GM20000 (cell line): Measurements from ENCODE around the gene RIMS1.

ENCODE experiments used
- DNase-seq: peaks from one replicate; pipeline ENCODE4 v3.0.0; 2012; ENCODE audit warnings: low spot score
- TF ChIP-seq, protein P1 (sequence below): IDR thresholded peaks from 2 replicates; pipeline ENCODE4 v1.5.1; 2012; ENCODE audit warnings: mild to moderate bottlenecking, control low read depth; ENCODE audit errors: extremely low read depth, missing control alignments

The RIMS1 gene

DNA sequence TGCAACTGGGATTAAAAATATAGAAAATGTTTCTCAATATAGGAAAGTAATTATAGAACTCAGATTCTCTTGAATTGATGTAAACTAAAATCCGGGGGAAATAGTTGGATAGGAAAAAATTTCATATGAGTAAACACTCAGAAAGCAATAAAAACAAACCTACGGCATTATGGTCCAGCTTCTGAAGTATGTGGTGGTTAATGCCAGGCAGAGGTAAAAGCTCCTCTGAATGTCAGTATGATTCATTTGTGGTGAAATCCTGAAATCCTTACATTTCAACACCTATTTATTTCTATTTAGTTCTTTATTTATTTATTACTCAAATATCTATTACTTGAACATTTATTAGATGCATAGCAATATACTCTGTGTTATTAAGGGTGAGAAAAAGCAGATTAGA lies 145.1 kb downstream of the RIMS1 start:
- DNase-seq, result no peak
- TF ChIP-seq, protein P1, sequence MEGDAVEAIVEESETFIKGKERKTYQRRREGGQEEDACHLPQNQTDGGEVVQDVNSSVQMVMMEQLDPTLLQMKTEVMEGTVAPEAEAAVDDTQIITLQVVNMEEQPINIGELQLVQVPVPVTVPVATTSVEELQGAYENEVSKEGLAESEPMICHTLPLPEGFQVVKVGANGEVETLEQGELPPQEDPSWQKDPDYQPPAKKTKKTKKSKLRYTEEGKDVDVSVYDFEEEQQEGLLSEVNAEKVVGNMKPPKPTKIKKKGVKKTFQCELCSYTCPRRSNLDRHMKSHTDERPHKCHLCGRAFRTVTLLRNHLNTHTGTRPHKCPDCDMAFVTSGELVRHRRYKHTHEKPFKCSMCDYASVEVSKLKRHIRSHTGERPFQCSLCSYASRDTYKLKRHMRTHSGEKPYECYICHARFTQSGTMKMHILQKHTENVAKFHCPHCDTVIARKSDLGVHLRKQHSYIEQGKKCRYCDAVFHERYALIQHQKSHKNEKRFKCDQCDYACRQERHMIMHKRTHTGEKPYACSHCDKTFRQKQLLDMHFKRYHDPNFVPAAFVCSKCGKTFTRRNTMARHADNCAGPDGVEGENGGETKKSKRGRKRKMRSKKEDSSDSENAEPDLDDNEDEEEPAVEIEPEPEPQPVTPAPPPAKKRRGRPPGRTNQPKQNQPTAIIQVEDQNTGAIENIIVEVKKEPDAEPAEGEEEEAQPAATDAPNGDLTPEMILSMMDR, result no peak

DNA sequence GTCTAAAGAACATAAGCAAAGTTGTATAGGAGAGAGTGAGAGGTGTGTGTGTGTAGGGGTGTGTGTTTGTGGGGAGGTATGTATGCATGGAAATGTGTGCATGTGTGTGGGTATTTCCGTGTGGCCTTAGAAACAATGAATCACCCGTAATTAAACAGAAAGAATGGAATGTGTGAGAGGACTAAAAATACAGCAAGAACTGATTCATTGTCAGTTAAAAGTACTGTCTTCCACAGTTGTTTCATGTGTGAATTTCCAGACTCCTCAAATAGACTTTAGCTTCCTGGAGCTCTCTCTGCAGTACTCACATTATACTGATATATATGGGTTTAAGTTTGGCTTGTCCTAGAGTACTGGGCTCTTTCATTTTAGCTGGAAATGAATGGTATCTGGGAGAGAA lies 145.7 kb downstream of the RIMS1 start:
- DNase-seq, result no peak
- TF ChIP-seq, protein P1, result no peak

DNA sequence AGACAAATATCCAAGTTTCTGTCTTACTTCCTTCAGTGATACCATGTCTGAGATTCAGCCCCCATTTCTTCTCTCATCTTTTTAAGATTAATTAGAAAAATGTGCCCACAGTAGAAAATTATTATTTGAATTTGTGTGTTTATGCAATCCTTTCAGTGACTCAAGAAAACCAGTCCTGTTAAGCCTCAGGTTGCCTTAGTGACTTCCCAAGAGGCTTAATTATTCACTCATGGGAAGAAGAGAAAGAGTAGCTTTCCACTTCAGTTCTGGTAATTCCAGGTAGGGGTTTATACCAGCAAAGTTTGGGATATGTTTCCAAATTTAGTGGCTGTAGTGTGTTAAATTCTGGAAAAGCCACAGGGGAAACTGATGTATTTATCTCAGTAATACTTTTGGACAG lies 149.1 kb downstream of the RIMS1 start:
- no peak for DNase-seq
- TF ChIP-seq, protein P1, result no peak

DNA sequence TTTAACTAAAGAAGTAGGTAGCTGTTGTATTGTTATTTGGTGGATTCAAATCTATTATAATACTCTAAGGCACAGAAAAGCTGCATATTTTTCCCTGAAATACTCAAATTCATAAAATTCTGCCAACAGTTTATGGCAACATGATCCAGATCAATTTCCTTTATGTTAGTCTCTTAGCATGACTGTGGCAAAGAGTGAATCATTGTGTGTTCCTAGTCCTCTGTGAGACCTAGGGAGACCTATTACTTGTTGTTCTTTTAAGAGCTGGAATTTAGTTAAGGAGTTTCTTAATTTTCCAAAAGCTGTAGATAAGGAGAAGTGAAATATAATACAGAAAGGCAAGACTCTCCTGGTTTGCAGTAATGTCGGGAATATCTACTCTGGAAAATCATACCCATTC lies 149.6 kb downstream of the RIMS1 start:
- TF ChIP-seq, protein P1, result no peak
- no peak for DNase-seq

DNA sequence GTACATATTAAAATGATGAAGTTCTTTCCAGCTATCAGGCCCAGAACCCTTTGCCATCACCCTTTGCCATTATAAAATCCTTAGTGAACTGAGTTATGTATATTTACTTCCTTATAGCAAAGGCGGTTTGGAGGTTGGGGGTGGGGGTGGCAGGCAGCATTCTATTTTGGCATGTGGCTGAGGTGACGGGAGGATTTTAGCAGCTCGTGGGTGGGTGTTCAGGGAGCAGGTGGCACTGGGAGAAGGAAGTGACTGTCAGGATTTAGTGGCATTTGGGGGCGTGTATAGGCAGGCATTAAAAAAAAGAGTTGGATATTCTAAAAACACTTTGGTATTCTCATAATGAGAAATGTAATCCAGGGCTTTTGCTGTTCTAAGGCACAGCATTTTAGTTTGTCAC lies 150.7 kb downstream of the RIMS1 start:
- TF ChIP-seq, protein P1, result no peak
- no peak for DNase-seq

DNA sequence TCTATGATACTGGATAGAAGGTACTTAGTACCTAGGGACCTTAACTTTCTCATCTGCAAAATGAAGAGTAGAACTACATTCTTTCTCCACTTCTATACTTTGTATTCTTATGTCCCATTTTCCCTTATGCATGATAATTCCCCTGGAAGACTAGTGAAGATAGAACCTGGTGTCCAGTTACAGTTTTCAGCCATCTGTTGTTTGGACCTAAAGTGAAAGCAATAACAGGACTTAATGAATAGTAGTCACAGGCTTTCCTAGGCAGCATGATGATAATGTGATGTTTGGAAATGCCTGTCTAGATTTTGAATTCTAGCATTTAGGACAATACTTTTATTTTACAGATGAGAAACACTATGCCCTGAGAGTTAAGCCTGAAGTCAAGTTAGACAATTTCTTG lies 153.8 kb downstream of the RIMS1 start:
- DNase-seq, result no peak
- TF ChIP-seq, protein P1, result no peak

DNA sequence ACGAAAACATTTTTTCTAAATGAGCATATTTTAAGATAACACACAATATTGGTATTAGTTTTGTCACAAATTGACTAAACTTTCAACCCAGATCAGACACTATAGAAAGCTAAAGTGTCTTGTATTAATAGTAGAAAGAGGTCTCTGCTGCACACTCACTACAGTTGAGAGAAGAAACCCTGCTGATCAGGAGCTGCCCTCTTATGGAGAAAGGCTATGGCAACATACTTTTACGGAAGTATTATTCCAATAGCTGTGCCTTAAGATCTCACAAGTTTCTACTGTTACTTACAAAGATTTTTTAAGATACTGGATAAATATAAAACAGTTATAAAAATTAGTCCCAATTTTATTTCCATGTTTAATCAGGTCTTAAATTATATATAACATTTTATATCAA lies 155.7 kb downstream of the RIMS1 start:
- no peak for DNase-seq

More for the DNA sequence above, 155.7 kb downstream of the RIMS1 start:
- TF ChIP-seq, protein P1, result no peak
